Measurements from ENCODE around the gene CSRNP3.

DNA sequence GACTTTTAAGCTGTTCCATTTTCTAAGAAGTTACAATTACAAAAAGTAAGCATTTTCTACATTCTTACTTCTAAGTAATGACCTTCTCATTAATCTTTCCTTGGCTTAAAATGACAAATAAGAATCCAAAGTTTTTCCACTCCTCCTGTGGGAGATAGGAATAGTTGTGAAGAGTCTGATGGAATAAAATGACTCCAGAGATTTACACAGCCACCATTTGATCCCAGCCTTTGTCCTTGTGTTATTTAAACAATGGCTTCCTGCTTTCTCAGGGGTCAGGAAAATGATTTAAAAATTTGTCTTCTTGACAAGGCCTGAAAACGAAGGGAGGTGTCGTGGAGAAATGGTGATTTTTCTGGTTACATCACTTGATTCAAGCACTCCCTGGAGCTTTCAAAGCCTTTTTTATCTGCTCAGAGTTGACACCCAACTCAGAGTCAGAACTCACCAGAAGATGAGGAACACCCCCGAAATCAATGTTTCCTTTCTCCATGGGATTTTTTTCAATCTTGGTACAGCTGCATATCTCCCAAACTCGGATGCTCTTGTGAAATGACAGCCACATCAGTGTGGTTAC, 218.0 kb downstream of the CSRNP3 start:
- TF ChIP-seq, protein P1, sequence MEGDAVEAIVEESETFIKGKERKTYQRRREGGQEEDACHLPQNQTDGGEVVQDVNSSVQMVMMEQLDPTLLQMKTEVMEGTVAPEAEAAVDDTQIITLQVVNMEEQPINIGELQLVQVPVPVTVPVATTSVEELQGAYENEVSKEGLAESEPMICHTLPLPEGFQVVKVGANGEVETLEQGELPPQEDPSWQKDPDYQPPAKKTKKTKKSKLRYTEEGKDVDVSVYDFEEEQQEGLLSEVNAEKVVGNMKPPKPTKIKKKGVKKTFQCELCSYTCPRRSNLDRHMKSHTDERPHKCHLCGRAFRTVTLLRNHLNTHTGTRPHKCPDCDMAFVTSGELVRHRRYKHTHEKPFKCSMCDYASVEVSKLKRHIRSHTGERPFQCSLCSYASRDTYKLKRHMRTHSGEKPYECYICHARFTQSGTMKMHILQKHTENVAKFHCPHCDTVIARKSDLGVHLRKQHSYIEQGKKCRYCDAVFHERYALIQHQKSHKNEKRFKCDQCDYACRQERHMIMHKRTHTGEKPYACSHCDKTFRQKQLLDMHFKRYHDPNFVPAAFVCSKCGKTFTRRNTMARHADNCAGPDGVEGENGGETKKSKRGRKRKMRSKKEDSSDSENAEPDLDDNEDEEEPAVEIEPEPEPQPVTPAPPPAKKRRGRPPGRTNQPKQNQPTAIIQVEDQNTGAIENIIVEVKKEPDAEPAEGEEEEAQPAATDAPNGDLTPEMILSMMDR (IDR thresholded peaks at IDR 0.05): no peak
- TF ChIP-seq EZH2 (IDR thresholded peaks at IDR 0.05; ENCODE audit: borderline replicate concordance, insufficient read depth, low read depth, low read length, poor library complexity, severe bottlenecking): no peak
